Stomach (tissue), 4 donors: ENCODE measurements around the gene FURIN.

Experiments used
- POLR2A ChIP-seq, 4 donors: fragments of 450-650 bp; IDR thresholded peaks; one replicate each; pipeline ENCODE4 v1.6.1; 2016; ENCODE audit warnings: antibody characterized with exemption in 4 of 4, control low read depth in 2 of 4, mild to moderate bottlenecking in 1 of 4, moderate library complexity in 1 of 4
- POLR2AphosphoS5 ChIP-seq, 3 donors: sonication (generic); formaldehyde crosslinking; IDR thresholded peaks; one replicate each; pipeline ENCODE4 v1.6.1; 2016; ENCODE audit warnings: antibody characterized with exemption in 3 of 3
- TF ChIP-seq, protein P1 (sequence below), 7 experiments: fragments of 450-650 bp in 4 of 7; fragments of 200-600 bp in 3 of 7; sonication (generic) in 3 of 7; IDR thresholded peaks; one replicate each; pipeline ENCODE4 v1.5.1; 2016 to 2019; ENCODE audit warnings: antibody characterized with exemption in 7 of 7, control low read depth in 2 of 7, mild to moderate bottlenecking in 1 of 7

DNA sequence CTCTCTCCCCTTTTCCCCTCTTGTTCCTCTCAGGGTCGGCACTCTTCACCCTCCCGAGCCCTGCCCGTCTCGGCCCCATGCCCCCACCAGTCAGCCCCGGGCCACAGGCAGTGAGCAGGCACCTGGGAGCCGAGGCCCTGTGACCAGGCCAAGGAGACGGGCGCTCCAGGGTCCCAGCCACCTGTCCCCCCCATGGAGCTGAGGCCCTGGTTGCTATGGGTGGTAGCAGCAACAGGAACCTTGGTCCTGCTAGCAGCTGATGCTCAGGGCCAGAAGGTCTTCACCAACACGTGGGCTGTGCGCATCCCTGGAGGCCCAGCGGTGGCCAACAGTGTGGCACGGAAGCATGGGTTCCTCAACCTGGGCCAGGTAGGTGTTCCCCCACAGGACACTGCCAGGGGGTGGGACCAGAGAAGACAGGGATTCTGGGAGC, 7.2 kb downstream of the FURIN start:
- TF ChIP-seq POLR2A (IDR thresholded peaks at IDR 0.05) (no peak), POLR2AphosphoS5 (IDR thresholded peaks at IDR 0.05) (no peak)
- TF ChIP-seq, protein P1, sequence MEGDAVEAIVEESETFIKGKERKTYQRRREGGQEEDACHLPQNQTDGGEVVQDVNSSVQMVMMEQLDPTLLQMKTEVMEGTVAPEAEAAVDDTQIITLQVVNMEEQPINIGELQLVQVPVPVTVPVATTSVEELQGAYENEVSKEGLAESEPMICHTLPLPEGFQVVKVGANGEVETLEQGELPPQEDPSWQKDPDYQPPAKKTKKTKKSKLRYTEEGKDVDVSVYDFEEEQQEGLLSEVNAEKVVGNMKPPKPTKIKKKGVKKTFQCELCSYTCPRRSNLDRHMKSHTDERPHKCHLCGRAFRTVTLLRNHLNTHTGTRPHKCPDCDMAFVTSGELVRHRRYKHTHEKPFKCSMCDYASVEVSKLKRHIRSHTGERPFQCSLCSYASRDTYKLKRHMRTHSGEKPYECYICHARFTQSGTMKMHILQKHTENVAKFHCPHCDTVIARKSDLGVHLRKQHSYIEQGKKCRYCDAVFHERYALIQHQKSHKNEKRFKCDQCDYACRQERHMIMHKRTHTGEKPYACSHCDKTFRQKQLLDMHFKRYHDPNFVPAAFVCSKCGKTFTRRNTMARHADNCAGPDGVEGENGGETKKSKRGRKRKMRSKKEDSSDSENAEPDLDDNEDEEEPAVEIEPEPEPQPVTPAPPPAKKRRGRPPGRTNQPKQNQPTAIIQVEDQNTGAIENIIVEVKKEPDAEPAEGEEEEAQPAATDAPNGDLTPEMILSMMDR (IDR thresholded peaks at IDR 0.05): no peak
